ENCODE data around the gene KCNK7.

KCNK7 gene

DNA sequence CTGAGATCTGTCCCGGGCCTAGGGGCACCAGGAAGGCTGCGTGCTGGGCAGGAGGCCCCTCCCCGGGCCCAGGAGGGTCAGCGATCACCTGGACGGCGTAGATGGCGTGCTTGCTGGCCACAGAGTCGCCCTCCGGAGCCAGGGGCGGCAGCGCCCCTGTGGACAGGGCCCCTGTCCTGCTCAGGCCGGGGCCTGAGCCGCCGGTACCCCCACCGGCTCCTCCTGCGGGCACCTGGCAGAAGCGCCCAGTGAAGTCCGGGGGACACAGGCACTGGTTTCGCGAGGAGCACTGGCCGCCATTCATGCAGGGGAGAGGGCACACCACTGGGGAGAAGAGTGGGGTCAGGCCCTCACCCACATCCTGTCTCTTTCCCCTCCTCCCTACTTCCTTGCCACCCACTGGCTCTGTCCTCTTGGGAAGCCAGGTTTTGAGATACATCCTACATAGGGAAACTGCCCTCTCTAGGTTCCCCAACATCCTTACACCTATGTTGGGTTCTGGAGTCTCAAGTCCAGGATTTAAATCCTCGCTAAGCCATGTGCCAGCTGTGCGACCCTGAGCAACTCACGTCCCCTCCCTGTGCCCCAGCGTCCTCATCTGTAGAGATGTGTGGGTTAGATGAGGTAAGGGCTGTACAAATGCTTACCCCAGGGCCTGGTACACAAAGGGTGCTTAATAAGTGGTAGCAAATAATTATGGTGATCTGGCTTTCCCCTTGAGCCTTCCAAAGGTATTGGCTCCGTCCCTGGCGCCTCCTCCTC lies 41.4 kb downstream of the KCNK7 start:
- no peak for DNase-seq

DNA sequence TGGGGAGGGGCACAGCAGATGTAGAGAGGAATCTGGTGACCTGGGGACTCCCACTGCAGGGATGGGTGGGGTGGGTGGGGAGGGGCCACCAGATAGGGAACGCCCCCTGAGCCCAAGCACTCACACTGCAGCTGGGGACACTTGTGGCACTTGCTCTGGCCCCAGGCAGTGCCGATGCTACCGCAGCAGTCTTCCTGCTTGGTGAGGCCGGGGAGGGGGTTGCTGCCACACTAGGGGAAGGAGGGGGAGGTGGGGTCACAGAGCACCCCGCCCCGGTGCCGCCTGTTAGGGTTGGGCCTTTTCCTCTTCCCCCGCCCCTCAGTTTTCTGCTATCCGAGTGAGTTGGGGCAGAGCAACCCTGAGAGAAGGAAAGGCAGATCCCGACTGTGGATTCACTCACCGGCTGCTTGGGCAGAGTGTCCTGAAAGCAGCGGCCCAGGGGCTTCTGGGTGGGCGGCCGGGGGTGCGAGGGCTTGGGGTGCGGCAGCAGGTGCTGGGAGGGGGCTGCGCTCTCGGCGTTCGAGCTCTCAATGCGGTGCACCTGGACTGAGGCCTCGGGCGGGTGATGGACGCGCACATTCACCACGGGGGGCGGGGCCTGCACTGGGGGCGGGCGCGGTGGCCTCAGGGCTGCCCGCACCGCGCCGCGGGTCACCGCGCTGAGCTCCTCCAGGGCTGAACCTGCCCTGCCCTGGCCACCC lies 42.1 kb downstream of the KCNK7 start:
- no peak for DNase-seq

DNA sequence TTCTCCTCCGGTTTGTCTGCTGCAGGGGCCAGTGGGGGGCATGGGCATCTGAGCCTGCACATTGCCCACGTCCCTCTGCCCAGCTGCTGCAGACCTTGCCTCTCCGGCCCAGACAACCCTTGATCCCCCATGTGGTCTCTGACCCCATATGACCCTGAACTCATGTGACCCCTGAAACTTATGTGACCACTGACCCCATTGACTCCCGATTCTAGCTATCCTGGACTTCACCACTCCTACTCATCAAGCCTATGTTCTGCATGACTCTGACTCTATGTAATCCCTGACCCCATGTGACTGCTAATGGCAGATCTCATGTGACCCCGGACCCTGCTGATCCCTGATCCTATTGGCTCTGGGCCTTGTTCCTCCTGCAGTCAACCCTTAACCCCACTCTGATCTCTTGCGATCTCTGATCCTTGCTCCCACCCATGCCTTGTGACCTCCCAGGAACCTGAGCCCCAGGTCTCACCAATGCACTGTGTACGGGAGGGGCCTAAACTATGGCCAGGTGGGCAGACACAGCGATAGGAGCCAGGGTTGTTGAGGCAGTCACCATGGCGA lies 43.1 kb downstream of the KCNK7 start:
- DNase-seq, result no peak

DNA sequence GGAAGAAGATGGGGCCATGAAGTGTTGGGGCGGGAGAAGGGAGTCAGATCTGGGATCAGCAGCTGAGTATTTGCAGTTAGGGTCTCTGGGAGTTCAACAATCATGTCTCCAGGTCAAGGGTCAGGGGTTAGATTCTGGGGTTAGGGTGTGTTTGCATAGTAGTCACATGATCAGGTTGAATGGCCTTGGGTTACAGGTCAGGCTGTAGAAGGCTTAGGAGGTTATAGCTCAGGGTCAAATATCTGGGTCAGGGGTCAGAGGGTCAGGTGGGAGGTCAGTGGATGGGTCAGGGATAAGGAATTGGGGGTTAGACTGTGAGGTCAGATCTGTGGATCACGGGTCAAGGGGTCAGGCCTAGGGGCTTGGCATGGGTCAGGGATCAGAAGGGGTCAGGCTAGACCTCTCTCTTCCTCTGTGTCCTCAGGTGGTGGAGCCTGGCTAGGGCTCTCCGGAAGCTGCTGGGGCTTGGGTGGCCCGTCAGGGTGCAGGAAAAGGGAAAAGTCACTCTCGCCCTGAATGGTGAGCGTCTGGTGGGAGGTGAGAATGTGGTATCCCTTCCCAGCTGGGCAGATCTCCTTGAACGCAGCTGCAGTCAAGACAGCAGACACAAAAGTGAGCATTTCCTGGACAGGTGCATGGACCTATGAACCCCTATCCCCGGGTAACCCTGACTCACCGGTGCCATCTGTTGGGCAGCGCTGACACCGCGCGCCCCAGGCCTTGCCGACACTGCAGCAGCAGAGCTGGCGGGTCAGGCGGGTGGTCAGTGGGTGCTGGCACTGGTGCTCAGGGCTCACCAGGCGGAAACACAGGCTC lies 43.8 kb downstream of the KCNK7 start:
- DNase-seq, result peak in 1 of 2 experiments; percentile 42

DNA sequence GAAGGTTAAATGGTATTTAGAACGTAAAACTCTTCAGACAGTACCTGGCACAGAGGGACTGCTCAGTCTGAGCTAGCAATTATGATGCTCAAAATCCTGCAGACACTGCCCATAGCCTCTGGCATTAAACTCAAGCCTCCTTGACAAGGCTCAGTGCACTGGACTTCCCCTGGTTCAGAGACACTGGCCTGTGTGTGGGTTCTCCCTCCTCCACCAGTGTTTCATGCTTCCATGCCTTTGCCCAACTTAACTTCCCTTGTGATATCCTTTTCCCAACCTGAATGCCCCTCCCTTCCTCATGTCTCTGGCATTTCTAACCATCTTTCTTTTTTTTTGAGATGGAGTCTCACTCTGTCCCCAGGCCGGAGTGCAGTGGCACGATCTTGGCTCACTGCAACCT lies 46.5 kb downstream of the KCNK7 start:
- no peak for DNase-seq

DNA sequence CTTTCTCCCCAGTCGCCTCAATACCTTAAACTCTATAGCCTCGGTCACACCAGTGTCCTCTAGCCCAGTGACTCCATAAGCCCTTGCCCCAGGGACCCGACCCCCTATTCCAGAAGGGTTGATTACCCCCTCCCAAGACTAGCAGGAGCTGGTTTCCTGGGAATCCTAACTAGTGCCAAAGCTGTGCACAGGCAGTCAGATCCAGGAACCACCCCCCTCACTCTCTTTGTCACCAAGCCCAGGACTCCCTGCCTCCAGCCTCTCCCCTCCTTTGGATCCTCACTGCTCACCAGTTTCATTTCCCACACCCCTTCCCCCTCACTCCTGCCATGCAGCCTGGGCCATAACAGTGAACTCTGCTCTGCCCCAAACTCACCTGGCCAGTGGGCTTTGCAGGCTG lies 47.2 kb downstream of the KCNK7 start:
- DNase-seq, result no peak

DNA sequence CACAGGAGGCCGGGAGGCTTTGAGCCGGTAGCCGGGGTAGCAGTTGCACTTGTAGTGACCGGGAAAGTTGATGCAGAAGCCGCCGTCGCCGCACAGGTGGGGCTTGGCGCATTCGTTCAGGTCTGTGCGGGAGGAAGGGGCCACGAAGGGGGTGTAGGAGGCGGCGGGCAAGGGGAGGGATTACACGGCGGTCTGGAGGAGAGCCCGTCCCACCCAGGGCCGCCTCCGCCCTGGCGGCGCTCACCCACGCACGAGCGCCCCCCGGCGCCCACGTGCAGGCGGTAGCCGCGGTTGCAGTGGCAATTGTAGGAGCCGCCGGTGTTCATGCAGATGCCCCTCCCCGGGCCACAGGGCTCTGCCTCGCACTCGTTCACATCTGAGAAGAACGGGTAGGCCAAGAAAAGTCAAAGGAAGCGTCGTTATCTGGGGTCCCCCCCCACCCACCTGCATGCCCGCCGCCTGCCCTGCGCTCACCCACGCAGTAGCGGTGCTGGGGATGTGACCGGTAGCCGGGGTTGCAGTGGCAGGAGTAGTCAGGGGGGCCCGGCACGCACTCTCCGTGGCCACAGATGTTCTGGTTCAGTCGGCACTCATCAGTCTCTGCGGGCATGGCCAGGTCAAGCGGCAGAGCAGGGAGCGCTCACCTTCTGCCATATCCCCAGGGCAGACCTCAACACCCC lies 48.0 kb downstream of the KCNK7 start:
- DNase-seq, result no peak

DNA sequence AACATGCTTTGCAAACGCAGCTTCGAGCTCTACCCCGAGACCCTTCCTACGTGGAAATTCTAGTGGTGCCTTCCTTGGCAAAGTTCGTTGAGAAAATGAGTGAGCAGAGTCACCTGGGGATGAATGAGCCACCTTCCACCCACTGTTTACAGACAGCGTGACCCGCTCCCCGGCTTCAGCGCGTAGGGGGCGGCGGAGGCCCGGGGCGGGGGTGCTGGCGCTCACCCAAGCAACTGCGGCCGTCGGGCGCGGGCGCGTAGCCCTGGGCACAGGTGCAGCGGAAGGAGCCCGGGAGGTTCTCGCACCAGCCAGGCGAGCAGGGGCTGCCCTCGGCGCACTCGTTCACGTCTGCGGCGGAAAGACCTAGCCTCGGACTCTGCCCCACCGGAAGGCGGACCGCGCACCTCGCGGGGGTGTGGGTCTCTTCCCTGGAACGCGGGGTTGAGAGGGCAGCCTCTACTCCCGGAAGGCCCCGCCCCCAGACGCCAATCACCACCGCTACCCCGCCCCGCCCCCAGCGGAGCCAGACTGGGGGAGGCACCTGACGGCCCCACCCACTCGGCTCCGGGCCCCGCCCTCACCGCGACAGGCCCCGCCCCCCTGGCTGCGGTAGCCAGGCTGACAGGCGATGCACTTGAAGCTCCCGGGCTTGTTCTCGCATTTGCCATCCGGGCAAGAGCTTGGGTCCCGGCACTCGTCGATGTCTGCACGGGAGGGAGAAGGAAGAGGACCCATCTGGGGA lies 49.2 kb downstream of the KCNK7 start:
- peak; percentile 45 to 69 for DNase-seq

- DNase-seq, result no peak
These were observed 49.8 kb downstream of the KCNK7 start for GRCh38 chr11:65545853-65546216.

Measured in SW 1271 (cell line).